ENCODE data around the gene AHCYL2.
"Not testable (repeated sequence)": the region's sequence is repeated elsewhere in the genome, so short reads cannot be mapped to it uniquely, and the experiment has no call there.

Gene AHCYL2

GRCh38 chr7:129245533-129245932, 20.7 kb downstream of the AHCYL2 start:
- DNase-seq, result no peak

- DNase-seq, result no peak
Observed at GRCh38 chr7:129247087-129247486, 22.3 kb downstream of the AHCYL2 start.

GRCh38 chr7:129252128-129252527, 27.3 kb downstream of the AHCYL2 start:
- DNase-seq, result no peak

GRCh38 chr7:129252603-129253002, 27.8 kb downstream of the AHCYL2 start:
- DNase-seq, result not testable (repeated sequence)

GRCh38 chr7:129255800-129256199, 31.0 kb downstream of the AHCYL2 start:
- no peak for DNase-seq

GRCh38 chr7:129256221-129256620, 31.4 kb downstream of the AHCYL2 start:
- DNase-seq, result no peak

GRCh38 chr7:129257168-129257567, 32.3 kb downstream of the AHCYL2 start:
- no peak for DNase-seq

GRCh38 chr7:129258649-129259389, 34.0 kb downstream of the AHCYL2 start:
- no peak for DNase-seq

- DNase-seq, result no peak
Observed at GRCh38 chr7:129262324-129262723, 37.5 kb downstream of the AHCYL2 start.

- no peak for DNase-seq
Observed at GRCh38 chr7:129263168-129263567, 38.3 kb downstream of the AHCYL2 start.

- DNase-seq, result no peak
Observed at GRCh38 chr7:129264534-129264933, 39.7 kb downstream of the AHCYL2 start.

GRCh38 chr7:129265328-129265727, 40.5 kb downstream of the AHCYL2 start:
- DNase-seq, result no peak

GRCh38 chr7:129266181-129266580, 41.4 kb downstream of the AHCYL2 start:
- DNase-seq, result no peak

GRCh38 chr7:129270077-129270476, 45.2 kb downstream of the AHCYL2 start:
- DNase-seq, result no peak

- peak; percentile 30 to 62 for DNase-seq
Observed at GRCh38 chr7:129271500-129272355, 46.9 kb downstream of the AHCYL2 start.

GRCh38 chr7:129273936-129274335, 49.1 kb downstream of the AHCYL2 start:
- no peak for DNase-seq

GRCh38 chr7:129277629-129278028, 52.8 kb downstream of the AHCYL2 start:
- no peak for DNase-seq

GRCh38 chr7:129278688-129279087, 53.9 kb downstream of the AHCYL2 start:
- no peak for DNase-seq

GRCh38 chr7:129279757-129280156, 54.9 kb downstream of the AHCYL2 start:
- DNase-seq, result no peak

GRCh38 chr7:129281163-129281562, 56.3 kb downstream of the AHCYL2 start:
- no peak for DNase-seq

- no peak for DNase-seq
Observed at GRCh38 chr7:129282865-129283264, 58.0 kb downstream of the AHCYL2 start.

GRCh38 chr7:129283936-129284335, 59.1 kb downstream of the AHCYL2 start:
- DNase-seq, result no peak

- no peak for DNase-seq
Observed at GRCh38 chr7:129285111-129285510, 60.3 kb downstream of the AHCYL2 start.

- DNase-seq, result no peak
Observed at GRCh38 chr7:129292861-129293260, 68.0 kb downstream of the AHCYL2 start.

Measured in stimulated activated CD4-positive, alpha-beta T cell treated with anti-CD3 and anti-CD28 coated beads, Interleukin-4, amount 100 ng/mL, for 4 hours (primary cell).